PFSK-1 (cell line): Measurements from ENCODE around the gene CATSPERZ.

Source experiments
- POLR2AphosphoS5 ChIP-seq: IDR thresholded peaks from 2 replicates; pipeline ENCODE4 v1.6.1; 2012; ENCODE audit warnings: low read depth, mild to moderate bottlenecking, control low read depth, low read length, moderate library complexity
- TAF1 ChIP-seq: IDR thresholded peaks from 2 replicates; pipeline ENCODE4 v1.6.1; 2012; ENCODE audit warnings: low read length, control low read depth, borderline replicate concordance; ENCODE audit not compliant: insufficient read depth
- TF ChIP-seq, protein P1 (sequence below), 2 experiments: IDR thresholded peaks; 2 replicates each; pipeline versions ENCODE4 v1.6.1 to v1.8.0; 2011 to 2012; ENCODE audit warnings: low read depth in 2 of 2, low read length in 2 of 2, control low read depth in 1 of 2, inconsistent platforms in 1 of 2, mild to moderate bottlenecking in 1 of 2, moderate library complexity in 1 of 2; ENCODE audit not compliant: insufficient read depth in 1 of 2

GRCh38 chr11:64269540-64270220 is 30.5 kb upstream of the CATSPERZ start:
- peak; percentile 81; the same call in 1 of the 2 replicates for TF ChIP-seq TAF1
- peak; percentile 9; the same call in 1 of the 2 replicates for TF ChIP-seq POLR2AphosphoS5
- TF ChIP-seq, protein P1, sequence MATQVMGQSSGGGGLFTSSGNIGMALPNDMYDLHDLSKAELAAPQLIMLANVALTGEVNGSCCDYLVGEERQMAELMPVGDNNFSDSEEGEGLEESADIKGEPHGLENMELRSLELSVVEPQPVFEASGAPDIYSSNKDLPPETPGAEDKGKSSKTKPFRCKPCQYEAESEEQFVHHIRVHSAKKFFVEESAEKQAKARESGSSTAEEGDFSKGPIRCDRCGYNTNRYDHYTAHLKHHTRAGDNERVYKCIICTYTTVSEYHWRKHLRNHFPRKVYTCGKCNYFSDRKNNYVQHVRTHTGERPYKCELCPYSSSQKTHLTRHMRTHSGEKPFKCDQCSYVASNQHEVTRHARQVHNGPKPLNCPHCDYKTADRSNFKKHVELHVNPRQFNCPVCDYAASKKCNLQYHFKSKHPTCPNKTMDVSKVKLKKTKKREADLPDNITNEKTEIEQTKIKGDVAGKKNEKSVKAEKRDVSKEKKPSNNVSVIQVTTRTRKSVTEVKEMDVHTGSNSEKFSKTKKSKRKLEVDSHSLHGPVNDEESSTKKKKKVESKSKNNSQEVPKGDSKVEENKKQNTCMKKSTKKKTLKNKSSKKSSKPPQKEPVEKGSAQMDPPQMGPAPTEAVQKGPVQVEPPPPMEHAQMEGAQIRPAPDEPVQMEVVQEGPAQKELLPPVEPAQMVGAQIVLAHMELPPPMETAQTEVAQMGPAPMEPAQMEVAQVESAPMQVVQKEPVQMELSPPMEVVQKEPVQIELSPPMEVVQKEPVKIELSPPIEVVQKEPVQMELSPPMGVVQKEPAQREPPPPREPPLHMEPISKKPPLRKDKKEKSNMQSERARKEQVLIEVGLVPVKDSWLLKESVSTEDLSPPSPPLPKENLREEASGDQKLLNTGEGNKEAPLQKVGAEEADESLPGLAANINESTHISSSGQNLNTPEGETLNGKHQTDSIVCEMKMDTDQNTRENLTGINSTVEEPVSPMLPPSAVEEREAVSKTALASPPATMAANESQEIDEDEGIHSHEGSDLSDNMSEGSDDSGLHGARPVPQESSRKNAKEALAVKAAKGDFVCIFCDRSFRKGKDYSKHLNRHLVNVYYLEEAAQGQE (IDR thresholded peaks at IDR 0.05; ENCODE audit: insufficient read depth in 1 of 2, low read depth in 2 of 2, low read length in 2 of 2) = 0 out of 4 replicates have a peak, but pooled peaks of 1 of the 2 experiments have one; percentile 6
